ENCODE results near the gene ZNRF3. TPM values are rescaled to one million over a fixed set of nuclear protein-coding genes. Genes with fewer than 3 reads are reported as not detected.

ZNRF3 gene
- polyA plus RNA-seq, 1 donor, result 11.7 TPM

DNA sequence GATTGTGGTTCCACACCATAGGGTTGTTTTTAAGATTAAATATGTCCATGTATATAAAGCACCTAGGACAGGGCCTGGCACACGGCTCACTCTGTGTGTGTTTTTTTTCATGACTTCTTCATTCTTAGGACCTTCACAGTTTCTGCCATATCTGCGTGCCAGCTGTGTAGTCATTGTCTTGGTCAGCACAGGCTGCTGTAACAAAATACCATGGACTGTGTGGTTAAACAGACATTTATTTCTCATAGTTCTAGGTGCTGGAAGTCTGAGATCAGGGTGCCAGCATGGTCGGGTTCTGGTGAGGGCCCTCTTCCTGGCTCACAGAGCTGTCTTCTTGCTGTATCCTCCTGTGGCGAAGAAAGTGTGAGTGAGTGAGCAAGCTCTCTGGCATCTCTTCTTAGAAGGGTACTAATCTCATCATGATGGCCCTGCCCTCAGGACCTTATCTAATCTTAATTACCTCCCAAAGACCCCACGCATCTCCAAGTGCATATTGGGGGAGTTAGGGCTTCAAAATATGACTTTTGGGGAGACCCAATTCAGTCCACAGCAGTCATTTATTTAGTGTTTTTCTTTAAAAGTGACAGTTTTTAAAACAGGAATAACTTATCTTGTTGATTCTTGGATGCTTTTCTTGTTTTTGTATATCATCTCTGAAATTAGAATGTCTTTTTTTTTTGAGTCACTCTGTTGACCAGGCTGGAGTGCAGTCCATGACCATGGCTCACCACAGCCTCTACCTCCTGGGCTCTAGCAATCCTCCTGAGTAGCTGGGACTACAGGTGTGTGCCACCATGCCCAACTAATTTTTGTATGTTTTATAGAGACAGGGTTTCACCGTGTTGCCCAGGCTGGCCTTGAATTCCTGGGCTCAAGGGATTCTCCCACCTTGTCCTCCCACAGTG lies 70.9 kb downstream of the ZNRF3 start:
- DNase-seq, result no peak

DNA sequence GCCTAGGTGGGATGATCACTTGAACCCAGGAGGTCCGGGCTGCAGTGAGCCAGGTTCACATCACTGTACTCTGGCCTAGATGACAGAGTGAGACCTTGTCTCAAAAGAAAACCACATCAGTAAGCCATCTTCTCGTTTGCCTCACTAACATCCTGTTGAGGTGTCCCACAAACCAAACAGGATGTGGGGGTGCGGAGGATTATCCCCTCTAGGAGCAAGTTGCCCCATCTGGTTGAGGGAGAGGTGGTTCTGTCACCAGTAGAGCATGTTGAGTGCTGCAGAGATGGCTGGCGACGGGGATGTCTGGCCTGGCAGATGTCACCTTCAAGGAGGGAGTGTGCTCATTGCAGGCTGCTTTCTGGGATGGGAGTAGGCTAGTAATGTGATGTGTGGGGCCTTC lies 72.4 kb downstream of the ZNRF3 start:
- DNase-seq, result no peak

DNA sequence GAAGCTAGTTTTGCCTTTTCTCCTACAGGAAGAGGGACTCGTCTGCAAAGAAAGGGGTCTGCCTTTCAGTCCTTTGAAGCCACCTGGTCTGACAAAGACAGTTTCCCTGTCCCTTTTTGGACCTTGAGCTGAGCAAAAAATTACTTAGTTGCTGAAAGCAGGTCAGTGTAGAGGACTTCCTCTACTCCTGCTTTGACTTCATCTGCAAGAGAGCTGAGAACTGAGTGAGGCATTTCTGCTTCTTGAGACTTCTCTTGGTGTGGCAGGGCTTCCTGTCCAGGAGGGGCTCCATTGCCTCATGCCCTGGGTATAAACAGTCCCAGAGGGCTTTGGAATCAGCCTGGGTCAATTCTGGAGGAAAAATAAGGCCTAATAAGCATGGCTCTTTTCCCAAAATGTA lies 73.1 kb downstream of the ZNRF3 start:
- DNase-seq, result no peak

DNA sequence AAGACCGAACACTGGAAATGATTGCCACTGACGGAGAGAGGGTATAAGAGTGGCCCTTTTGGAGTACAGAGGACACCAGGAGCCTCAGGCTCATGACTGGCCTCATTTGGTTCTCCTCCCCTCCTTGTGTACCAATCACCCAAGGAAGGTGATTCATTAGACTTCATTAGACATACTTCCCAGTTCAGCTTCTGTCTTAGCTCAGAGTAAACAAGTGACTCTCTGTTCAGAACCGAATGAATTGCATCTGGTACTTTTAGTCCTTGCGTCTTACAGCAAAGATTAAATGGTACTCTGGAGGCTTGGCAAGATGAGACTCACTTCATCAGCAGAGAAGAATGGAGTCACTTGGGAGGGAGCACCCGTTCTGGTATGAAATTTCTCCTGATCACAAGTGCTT lies 75.2 kb downstream of the ZNRF3 start:
- DNase-seq, result no peak

DNA sequence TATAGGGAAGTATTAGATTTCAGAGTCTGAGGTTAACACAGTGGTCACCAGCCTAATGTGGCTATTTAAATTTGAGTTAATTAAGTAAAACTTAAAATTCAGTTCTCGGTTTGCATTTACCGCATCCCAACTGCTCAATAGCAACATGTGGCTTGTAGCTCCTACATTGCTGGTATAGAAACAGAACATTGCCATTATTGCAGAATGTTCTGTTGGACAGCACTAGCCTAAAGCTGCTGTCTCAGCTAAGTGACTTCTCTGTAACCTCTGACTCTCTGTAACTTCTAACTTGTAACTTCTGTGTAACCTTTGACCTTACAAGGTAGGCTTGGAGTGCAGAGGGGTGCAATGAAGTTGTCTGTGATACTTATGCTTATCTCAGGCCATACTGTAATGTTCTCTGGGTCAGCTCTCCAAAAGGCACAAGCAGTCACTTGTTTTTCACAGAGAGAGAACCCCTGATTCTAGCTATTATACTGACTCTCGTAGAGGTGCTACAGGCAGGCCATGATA lies 78.7 kb downstream of the ZNRF3 start:
- no peak for DNase-seq

DNA sequence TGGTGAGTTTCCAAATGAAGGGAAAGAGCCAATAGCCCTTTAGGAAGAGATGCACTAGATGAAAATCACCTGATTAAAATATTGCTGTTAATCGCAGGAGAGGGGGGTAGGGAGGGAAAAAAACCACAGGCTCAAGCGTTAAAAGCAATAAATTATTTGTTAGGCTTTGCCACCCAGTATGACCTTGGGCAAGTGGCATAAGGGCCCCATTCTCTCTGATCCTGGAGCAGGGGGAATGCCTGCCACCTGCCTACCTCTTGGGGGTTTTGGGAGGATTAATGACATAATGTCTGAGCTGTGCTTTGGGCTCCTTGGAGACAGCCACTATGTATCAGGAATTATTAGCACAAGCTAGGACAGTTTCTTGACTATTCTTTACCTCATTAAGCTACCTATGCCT lies 80.0 kb downstream of the ZNRF3 start:
- no peak for DNase-seq

DNA sequence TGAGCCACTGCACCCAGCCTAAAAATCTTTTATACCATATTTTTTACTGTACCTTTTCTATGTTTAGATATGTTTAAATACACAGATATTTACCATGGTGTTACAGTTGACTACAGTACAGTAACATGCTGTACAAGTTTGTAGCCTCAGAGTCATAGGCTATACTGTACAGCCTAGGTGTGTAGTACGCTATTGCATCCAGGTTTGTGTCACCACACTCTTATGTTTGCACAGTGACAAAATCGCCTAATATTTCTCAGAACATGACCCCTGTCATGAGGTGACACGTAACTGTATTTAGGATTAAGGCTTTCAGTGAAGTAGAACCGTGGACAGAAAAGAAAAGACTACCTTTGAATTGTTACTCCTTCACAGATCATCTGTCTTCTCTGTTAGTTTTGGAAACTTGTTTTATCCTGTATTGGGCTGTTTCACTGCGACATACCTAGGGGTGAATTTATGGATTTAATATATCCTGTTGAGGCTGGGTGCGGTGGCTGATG lies 83.8 kb downstream of the ZNRF3 start:
- DNase-seq, result no peak

DNA sequence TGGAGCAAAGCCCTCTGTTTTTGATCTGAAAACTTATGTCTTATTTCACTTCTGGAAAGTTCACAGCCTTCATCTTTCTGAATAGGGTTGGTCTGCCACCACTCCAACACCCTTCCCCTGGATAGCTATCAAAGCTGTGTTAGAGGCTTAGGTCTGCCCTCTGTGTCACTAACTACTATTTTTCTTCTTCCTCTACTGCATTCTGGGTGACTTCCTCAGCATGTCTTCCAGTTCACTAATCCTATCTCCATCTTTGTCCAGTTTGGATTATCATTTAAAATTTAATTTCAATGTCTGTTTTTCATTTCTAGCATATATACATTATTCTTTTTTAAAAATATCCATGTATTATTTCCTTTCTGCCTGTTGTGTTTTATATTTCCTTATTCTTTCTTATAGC lies 84.6 kb downstream of the ZNRF3 start:
- no peak for DNase-seq

DNA sequence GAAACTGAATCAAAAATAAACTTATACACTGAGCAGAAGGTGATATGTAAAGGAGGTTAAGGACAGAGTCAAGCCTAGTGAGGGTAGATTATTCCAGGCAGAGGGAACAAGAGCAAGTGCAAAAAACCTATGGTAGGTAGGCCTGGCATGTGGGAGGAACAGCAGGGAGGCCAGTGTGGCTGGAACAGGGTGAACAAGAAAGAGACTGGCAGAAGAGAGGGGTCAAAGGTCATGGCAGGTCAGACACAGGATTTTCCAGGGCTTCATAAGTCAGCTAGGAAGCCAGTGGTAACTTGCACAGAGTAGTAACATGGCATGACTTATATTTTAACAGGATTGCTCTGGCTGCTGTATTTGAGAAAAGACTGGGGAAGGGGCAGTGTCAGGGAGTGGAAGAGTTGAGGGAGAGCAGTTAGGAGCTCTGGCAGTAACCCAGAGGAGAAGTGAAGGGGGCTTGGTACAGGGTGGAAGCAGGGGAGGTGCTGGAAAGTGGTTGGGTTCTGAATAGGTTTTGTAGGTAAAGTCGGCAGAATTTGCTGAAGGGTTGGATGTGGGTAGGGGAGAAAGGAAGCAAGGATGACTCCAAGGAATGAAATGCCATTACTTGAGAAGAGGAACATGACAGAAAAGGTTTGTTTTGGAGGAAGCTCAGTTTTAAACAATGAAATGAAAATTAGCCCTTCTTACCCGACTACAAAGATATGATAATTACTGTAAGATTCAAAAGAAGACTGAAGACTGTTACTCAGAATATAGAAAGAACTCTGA lies 86.2 kb downstream of the ZNRF3 start:
- DNase-seq, result no peak

DNA sequence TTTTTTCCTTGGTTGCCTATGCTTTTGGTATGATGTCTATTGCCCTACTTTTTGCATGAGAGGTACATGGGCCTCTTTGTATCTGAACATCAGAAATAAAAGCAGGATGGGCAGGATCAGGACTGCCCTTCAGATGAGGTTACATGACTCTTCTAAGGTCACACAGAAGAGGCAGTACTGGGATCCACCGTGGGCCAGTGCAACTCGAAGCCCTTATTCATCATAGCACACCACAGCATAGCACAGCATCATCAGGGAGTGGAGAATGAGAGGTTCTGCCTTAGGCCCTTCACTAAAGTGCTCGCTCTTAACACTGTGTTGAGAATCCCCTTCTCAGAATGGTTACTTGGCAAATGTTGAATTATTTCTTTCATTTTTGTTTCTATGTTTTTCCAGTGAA lies 90.0 kb downstream of the ZNRF3 start:
- DNase-seq, result no peak

DNA sequence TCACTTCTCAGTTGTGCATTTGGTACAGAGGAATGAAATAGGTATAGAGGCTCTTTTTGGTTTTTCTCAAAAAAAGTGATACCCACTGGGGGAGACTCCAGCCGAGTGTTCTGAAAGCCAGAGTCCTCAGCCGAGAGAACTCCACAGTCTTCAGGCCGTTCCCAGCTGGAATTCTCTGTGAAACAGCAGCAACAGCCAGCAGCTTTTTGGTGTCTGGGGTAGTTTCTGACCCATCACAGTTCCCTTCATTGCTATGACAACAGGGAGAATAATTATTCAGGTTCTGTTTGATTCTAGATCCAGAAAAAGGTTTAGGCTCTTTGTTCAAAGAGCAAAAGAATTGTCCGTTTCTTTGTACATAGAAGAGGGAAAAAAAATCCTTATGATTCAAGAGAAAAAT lies 93.7 kb downstream of the ZNRF3 start:
- DNase-seq, result no peak

DNA sequence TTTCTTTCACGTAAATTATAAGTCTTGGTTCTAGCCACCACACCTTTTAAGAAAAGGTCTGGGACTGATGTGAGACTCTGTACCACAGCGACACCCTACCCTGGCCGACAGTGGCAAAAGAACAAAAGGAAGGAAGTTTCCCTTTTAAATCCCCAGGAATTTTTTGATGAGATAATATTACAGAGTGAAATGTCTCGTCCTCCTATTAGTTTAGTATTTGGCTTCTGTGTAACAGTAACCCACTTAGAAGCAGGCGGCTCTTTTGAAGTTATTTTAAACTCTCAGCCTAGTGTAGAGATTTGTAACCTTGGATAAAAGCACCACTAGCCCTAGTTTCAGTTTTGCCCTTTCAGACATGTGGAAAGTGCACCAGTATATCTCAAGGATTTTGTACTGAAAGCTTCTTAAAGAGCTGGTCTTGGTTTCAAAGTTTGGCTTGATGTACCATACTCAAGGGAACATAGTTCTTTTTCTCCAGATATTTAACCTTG lies 94.2 kb downstream of the ZNRF3 start:
- DNase-seq, result no peak

DNA sequence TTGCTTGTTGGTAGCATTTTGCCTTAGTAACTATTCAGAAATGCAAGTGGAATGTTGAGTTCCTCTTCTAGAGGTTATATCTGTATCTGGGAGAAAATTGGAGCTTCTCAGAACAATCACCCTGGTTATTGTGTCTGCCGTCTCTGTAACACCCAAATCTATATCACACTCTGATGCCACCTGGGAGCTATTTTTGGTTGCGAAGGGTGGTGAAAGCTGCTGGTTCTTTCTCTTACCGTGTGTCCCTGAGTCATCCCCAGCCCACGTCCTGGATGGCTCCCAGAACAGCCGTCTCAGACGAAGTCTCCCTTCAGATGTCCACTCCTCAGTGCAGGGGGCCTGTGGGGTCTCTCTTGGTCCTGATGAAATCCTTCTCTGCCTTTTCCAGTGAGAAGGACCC lies 94.8 kb downstream of the ZNRF3 start:
- no peak for DNase-seq

DNA sequence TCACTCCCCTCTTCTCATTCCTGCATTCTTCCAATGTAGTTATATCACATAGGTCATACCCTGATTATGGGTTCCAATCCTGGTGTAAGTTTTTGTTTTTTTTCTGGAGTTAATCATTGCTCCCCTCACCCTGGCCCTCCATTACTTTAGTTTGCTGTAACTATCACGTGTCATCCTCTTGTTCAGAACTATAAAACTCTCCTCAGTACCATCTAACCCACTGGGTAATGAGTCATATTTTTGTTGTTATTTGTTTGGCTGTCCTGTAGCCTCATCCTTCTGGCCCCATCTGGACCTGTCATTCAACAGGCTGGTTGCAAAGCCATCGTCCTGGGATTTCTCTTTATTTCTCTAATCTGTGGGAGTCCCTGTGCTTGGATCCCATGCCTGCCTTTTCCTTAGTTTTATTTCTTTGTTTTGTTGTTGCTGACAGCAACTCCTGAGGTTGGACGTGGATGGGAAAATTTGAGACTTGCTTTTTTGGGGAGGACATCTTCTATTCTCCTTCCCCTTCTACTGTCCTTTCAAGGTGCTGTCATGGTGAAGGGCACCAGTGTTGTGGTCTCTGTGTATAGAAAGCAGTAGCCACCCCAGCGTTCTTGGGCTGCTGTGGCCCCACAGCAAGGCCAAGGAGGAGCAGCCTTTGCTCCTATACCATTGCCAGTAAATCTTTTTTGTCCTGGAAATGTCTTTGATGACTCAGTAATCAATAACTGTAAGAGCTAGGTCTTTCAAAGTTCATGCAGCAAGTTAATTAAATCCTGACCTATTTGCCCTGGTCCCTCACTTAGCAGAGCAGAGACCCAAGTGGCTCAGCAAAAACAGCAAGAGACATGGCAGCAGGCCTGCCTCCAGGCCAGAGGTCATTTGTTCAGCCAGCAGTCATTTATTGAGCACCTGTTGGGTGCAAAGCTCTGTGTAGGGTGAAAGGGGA lies 95.8 kb downstream of the ZNRF3 start:
- no peak for DNase-seq

DNA sequence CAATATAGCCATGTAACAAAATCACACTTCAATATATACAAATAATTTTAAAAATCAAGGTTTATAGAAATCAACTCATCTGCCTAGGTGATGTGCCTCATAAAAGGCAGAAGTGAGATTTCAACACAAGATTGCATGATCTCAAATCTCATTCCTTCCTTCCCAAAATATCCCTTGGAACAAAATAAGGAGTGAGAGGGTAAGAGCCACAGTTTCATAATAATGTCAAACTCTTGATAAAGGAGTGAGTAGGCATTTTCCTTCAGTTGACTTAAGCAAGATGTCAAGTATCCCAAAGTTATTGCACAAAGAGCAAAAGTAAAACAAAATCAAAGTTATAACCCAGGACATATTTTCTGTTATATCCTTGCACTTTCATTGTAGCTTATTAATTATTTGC lies 97.0 kb downstream of the ZNRF3 start:
- no peak for DNase-seq

DNA sequence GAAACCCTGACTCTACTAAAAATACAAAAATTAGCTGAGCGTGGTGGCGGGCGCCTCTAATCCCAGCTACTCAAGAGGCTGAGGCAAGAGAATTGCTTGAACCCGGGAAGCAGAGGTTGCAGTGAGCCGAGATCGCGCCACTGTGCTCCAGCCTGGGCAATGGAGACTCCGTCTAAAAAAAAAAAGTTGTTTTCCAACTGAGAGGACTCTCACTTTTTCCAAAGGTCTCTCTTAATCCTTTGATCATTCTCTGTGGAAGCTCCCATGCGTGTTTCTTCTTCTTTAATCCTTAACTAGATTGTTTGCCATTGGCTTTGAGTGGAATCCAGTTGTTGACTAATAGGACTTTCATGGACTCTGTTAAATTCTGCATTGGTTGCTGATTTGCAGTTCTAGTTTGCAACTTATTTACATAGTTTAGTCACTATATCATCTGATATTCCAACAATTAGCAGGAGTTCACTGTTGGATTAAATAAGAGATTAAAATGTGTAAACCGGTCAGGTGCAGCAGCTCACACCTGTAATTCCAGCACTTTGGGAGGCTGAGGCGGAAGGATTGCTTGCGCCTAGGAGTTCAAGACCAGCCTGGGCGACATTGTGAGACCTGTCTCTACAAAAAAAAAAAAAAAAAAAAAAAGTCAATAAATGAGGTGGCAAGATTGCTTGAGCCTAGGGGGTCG lies 98.6 kb downstream of the ZNRF3 start:
- DNase-seq, result no peak

DNA sequence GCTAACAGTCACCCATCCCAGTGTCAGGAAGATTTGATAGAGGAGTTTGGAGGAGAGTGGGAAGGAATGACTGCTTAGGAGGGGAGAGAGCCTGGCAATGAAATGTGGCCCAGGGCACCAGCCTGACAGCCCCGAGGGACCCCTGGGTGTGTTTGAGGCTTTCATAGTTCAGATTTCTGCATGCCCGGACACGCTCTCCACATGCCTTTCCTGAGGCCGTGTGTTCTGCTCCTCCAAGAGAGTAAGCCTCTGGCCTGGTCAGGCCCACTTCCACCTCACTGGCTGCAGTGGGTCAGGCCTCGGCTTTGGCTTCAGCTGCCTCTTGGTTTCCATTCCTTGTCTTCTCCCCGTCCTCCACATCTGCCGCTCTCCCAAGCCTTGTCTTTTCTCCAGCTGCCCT lies 99.8 kb downstream of the ZNRF3 start:
- DNase-seq, result no peak

DNA sequence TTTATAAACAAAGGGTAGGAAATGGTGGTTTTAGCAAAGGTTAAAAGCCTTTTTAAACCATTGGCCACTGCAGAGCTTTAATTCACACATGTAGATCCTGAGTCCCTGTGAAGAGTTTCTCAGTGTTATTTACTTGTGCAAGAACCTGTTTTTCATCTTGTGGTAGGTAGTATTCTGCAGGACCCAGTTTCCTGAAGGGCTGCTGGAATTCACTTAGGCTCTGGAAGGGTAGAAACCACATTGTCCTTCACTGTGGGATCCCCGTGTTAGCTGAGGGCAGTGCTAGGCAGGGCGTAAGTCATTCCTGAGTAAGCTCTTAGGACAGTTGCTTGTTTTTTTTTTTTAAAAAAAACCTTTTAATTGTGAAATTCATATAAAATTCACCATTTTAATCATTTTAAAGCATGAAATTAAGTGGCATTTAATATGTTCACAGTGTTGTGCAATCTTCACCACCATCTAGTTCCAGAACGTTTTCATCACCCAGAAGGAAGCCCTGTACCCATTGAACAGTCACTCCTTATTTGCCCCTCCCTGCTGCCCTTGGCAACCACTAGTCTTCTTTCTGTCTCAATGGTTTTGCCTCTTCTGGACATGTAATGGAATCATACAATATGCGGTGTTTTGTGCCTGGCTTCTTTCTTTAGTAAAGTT lies 100.5 kb downstream of the ZNRF3 start:
- DNase-seq, result no peak

DNA sequence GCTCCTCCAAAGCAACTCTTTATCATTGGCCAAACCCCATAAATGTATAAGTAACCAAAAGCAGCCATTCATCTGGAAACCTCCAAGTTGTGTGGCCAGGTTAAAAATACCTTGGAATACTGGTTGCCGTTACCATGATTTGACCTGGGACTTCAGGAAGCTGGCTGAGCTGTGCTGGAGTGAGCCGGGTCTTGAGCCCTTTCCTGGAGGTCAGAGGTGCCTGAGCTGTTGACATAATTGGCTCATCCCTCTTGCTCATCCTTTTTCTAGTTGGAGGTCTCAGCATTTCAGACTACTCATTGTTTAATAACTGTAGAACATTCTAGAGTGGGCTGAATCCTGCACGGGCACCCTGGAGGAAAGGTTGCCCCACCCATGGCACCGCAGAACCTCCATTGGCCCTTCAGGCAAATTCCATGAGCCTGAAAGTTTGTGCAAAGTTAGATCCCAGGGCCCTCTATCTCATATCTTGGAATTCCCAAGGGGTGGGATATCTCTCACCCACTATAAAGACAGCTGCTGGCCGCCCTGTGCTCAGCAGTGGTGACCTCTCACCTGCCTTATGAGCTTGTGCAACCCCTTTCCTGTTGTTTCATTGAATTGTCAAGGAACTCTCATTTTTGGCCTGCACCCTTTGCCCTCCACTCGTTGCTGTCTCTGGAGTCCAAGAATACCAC lies 101.2 kb downstream of the ZNRF3 start:
- DNase-seq, result no peak

DNA sequence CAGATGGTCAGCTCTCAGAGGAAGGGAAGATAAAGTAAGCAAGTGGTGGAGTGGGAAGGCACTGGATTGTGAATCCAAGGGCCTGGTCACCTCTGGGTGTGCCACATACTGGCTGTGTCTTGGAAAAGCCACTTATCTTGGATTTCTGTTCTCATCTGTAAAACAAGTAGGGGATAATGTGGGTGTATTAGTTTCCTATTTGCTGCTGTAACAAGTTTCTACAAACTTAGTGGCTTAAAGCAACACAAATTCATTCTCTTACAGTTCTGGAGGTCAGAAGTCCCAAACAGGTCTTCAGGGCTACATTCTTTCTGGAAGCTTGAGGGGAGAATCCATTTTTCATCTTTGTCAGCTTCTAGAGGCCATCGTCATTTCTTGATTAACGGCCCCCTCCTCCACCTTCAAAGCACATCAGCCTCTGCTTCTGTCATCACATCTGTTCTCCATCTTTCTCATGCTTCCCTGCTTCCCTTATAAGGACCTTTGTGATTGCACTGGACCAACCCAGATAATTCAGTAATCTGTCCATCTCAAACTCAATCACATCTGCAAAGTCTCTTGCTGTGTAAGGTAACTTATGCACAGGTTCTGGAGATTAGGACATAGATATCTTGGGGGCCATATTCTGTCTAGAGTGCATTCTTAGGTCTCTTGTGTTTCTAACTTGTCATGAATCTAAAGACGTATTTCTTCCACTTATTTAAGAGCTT lies 102.4 kb downstream of the ZNRF3 start:
- no peak for DNase-seq
